ENCODE results near the gene MAPKBP1. TPM values are rescaled to one million over a fixed set of nuclear protein-coding genes. Genes with fewer than 3 reads are reported as not detected.

MAPKBP1 gene
- total RNA-seq, 2 donors from 2014 or later: 16.7 to 26.3 TPM

DNA sequence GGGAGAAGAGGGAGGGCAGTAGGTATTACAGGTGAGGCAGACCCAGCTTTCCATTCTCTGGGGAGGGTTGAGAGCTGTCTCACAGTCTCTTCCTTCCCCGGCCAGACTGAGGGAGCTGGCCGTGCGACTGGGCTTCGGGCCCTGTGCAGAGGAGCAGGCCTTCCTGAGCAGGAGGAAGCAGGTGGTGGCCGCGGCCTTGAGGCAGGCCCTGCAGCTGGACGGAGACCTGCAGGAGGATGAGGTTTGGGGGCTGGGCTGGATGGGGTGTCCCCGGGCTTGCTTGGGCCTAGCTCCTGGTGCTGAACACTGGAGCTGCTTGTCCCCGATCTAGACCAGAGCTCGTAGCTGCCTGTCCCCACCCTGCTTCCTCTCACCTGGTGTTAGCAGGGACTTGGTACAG, 69.3 kb downstream of the MAPKBP1 start:
- H3K4me3 ChIP-seq (ENCODE audit: low read length): no peak overlapping the region
- no peaks in the 10 kb centered on the region for H3K9me3 ChIP-seq (ENCODE audit: control insufficient read depth, low read length)
- Mint-ChIP-seq H3K27ac (no peak overlapping the region), H3K27me3 (ENCODE audit: insufficient read depth) (no peaks in the 10 kb centered on the region), H3K4me3 (no peak overlapping the region), H3K36me3 (ENCODE audit: low read depth) (peaks cover 16% of the 10 kb centered on the region), H3K9me3 (no peaks in the 10 kb centered on the region), H3K4me1 (no peaks in the 10 kb centered on the region)
- H3K27me3 ChIP-seq (ENCODE audit: control insufficient read depth, insufficient read depth, low read length, poor library complexity, severe bottlenecking): no peaks in the 10 kb centered on the region
- WGBS, 2 experiments (ENCODE audit: insufficient coverage in 1 of 2, insufficient read length in 1 of 2): 83 to 94% methylated on average over 5 to 10 of the region's 10 CpGs
- DNase-seq: no peak
- no peak overlapping the region for H3K9ac ChIP-seq (ENCODE audit: extremely low read depth, low read length, poor library complexity, severe bottlenecking)
- no peaks in the 10 kb centered on the region for H3K4me1 ChIP-seq (ENCODE audit: control insufficient read depth, insufficient read depth, low read length)
- no peak overlapping the region for H3K27ac ChIP-seq (ENCODE audit: low read depth, low read length)
- TF ChIP-seq, protein P1, sequence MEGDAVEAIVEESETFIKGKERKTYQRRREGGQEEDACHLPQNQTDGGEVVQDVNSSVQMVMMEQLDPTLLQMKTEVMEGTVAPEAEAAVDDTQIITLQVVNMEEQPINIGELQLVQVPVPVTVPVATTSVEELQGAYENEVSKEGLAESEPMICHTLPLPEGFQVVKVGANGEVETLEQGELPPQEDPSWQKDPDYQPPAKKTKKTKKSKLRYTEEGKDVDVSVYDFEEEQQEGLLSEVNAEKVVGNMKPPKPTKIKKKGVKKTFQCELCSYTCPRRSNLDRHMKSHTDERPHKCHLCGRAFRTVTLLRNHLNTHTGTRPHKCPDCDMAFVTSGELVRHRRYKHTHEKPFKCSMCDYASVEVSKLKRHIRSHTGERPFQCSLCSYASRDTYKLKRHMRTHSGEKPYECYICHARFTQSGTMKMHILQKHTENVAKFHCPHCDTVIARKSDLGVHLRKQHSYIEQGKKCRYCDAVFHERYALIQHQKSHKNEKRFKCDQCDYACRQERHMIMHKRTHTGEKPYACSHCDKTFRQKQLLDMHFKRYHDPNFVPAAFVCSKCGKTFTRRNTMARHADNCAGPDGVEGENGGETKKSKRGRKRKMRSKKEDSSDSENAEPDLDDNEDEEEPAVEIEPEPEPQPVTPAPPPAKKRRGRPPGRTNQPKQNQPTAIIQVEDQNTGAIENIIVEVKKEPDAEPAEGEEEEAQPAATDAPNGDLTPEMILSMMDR (conservative IDR thresholded peaks at IDR 0.05): no peak
- no peaks in the 10 kb centered on the region for H3K36me3 ChIP-seq (ENCODE audit: control insufficient read depth, insufficient read depth, low read length)

DNA sequence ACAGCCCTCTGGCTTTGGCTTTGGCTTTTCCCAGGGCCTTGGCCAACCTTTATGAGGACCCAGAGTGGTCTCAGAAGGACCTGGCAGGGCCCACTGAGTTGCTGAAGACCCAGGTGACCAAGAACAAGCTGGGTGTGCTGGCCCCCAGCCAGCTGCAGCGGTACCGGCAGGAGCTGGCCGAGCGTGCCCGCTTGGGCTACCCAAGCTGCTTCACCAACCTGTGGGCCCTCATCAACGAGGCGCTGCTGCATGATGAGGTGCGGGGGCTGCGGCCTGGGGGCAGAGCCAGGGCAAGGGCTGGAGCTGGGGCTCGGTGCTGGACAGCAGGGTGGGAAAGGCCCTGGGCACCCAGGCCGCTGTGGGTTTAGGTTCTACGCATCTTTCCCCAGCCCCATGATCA, 70.5 kb downstream of the MAPKBP1 start:
- H3K4me1 ChIP-seq (ENCODE audit: control insufficient read depth, insufficient read depth, low read length): no peaks in the 10 kb centered on the region
- H3K9ac ChIP-seq (ENCODE audit: extremely low read depth, low read length, poor library complexity, severe bottlenecking): no peak overlapping the region
- Mint-ChIP-seq H3K36me3 (ENCODE audit: low read depth) (peaks cover 18% of the 10 kb centered on the region), H3K9me3 (no peaks in the 10 kb centered on the region), H3K4me1 (no peaks in the 10 kb centered on the region), H3K4me3 (no peak overlapping the region), H3K27ac (no peak overlapping the region), H3K27me3 (ENCODE audit: insufficient read depth) (no peaks in the 10 kb centered on the region)
- TF ChIP-seq, protein P1 (conservative IDR thresholded peaks at IDR 0.05): no peak
- no peaks in the 10 kb centered on the region for H3K27me3 ChIP-seq (ENCODE audit: control insufficient read depth, insufficient read depth, low read length, poor library complexity, severe bottlenecking)
- no peaks in the 10 kb centered on the region for H3K9me3 ChIP-seq (ENCODE audit: control insufficient read depth, low read length)
- 84% methylated on average over 10 to 12 of the region's 12 CpGs for WGBS, 2 experiments (ENCODE audit: insufficient coverage in 1 of 2, insufficient read length in 1 of 2)
- H3K36me3 ChIP-seq (ENCODE audit: control insufficient read depth, insufficient read depth, low read length): no peaks in the 10 kb centered on the region
- no peak overlapping the region for H3K27ac ChIP-seq (ENCODE audit: low read depth, low read length)
- no peak for DNase-seq
- no peak overlapping the region for H3K4me3 ChIP-seq (ENCODE audit: low read length)

DNA sequence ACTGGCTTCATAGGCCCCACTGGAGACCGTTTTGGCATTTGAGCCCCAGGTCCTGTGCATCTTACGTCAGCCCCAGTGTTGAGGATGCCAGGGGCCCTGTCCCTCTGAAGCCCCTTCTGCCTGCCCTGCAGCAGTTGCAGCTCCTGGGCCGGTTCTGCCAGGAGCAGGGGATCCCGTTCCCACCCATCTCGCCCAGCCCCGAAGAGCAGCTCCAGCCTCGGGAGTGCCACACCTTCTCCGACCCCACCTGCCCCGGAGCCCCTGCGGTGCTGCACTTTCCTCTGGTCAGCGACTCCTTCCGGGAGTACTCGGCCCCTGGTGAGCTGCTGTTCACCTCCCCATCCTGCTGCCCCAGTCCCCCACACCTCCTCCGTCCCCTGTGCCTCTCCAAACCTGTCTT, 72.9 kb downstream of the MAPKBP1 start:
- TF ChIP-seq, protein P1 (conservative IDR thresholded peaks at IDR 0.05): no peak
- H3K27ac ChIP-seq (ENCODE audit: low read depth, low read length): no peak overlapping the region
- H3K4me3 ChIP-seq (ENCODE audit: low read length): no peak overlapping the region
- no peak overlapping the region for H3K27ac Mint-ChIP-seq
- H3K36me3 ChIP-seq (ENCODE audit: control insufficient read depth, insufficient read depth, low read length): no peaks in the 10 kb centered on the region
- 93 to 96% methylated on average over 12 to 14 of the region's 14 CpGs for WGBS, 2 experiments (ENCODE audit: insufficient coverage in 1 of 2, insufficient read length in 1 of 2)
- no peaks in the 10 kb centered on the region for H3K4me1 Mint-ChIP-seq
- H3K27me3 ChIP-seq (ENCODE audit: control insufficient read depth, insufficient read depth, low read length, poor library complexity, severe bottlenecking): no peaks in the 10 kb centered on the region
- H3K9me3 Mint-ChIP-seq: no peaks in the 10 kb centered on the region
- no peak overlapping the region for H3K4me3 Mint-ChIP-seq
- DNase-seq: no peak
- H3K4me1 ChIP-seq (ENCODE audit: control insufficient read depth, insufficient read depth, low read length): no peaks in the 10 kb centered on the region
- H3K9ac ChIP-seq (ENCODE audit: extremely low read depth, low read length, poor library complexity, severe bottlenecking): no peak overlapping the region
- peaks cover 18% of the 10 kb centered on the region for H3K36me3 Mint-ChIP-seq (ENCODE audit: low read depth)
- no peaks in the 10 kb centered on the region for H3K9me3 ChIP-seq (ENCODE audit: control insufficient read depth, low read length)
- peaks cover 1% of the 10 kb centered on the region for H3K27me3 Mint-ChIP-seq (ENCODE audit: insufficient read depth)
